Stimulated activated CD8-positive, alpha-beta memory T cell treated with anti-CD3 and anti-CD28 coated beads, Interleukin-12 subunit alpha, Interleukin-12 subunit beta, amount 100 ng/mL, for 24 hours (primary cell): Measurements from ENCODE around the gene OLFML1.

Experiments
- DNase-seq: peaks from one replicate; pipeline ENCODE4 v3.0.0-alpha.2; 2020; ENCODE audit errors: extremely low read depth

OLFML1 gene

GRCh38 chr11:7532405-7533145 is 47.3 kb downstream of the OLFML1 start:
- DNase-seq, result no peak

- no peak for DNase-seq
These were observed 48.1 kb downstream of the OLFML1 start for GRCh38 chr11:7533199-7534041.

- DNase-seq, result no peak
These were observed 48.7 kb downstream of the OLFML1 start for GRCh38 chr11:7534042-7534378.

- no peak for DNase-seq
These were observed 50.8 kb downstream of the OLFML1 start for GRCh38 chr11:7536100-7536499.

GRCh38 chr11:7537265-7537664 is 52.0 kb downstream of the OLFML1 start:
- no peak for DNase-seq

GRCh38 chr11:7538031-7538430 is 52.7 kb downstream of the OLFML1 start:
- no peak for DNase-seq

- no peak for DNase-seq
These were observed 53.5 kb downstream of the OLFML1 start for GRCh38 chr11:7538466-7539454.

GRCh38 chr11:7540830-7541555 is 55.7 kb downstream of the OLFML1 start:
- no peak for DNase-seq

- no peak for DNase-seq
These were observed 58.0 kb downstream of the OLFML1 start for GRCh38 chr11:7543302-7543701.

GRCh38 chr11:7544021-7544420 is 58.7 kb downstream of the OLFML1 start:
- DNase-seq, result no peak

- DNase-seq, result no peak
These were observed 60.3 kb downstream of the OLFML1 start for GRCh38 chr11:7545611-7546010.

GRCh38 chr11:7546324-7546791 is 61.1 kb downstream of the OLFML1 start:
- DNase-seq, result no peak

- no peak for DNase-seq
These were observed 62.4 kb downstream of the OLFML1 start for GRCh38 chr11:7547687-7548086.

- no peak for DNase-seq
These were observed 63.5 kb downstream of the OLFML1 start for GRCh38 chr11:7548659-7549274.

GRCh38 chr11:7549681-7550080 is 64.4 kb downstream of the OLFML1 start:
- no peak for DNase-seq

- no peak for DNase-seq
These were observed 66.3 kb downstream of the OLFML1 start for GRCh38 chr11:7551571-7551970.

GRCh38 chr11:7552666-7553065 is 67.4 kb downstream of the OLFML1 start:
- no peak for DNase-seq

GRCh38 chr11:7555052-7555699 is 69.9 kb downstream of the OLFML1 start:
- no peak for DNase-seq

GRCh38 chr11:7558046-7558445 is 72.7 kb downstream of the OLFML1 start:
- DNase-seq, result no peak
